GM21825 (cell line): ENCODE results near the gene TRIM69.
A peak's percentile ranks its signal among the peaks of the same experiment; 100 is the strongest.
"Not testable (repeated sequence)": the region's sequence is repeated elsewhere in the genome, so short reads cannot be mapped to it uniquely, and the experiment has no call there.

ENCODE experiments used
- ATAC-seq: cut with Tn5 transposase; IDR thresholded peaks from one replicate; pipeline ENCODE4 v1.9.1; 2021; ENCODE audit warnings: mild to moderate bottlenecking, moderate library complexity; ENCODE audit not compliant: unreplicated experiment

The TRIM69 gene, protein sequence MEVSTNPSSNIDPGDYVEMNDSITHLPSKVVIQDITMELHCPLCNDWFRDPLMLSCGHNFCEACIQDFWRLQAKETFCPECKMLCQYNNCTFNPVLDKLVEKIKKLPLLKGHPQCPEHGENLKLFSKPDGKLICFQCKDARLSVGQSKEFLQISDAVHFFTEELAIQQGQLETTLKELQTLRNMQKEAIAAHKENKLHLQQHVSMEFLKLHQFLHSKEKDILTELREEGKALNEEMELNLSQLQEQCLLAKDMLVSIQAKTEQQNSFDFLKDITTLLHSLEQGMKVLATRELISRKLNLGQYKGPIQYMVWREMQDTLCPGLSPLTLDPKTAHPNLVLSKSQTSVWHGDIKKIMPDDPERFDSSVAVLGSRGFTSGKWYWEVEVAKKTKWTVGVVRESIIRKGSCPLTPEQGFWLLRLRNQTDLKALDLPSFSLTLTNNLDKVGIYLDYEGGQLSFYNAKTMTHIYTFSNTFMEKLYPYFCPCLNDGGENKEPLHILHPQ

DNA sequence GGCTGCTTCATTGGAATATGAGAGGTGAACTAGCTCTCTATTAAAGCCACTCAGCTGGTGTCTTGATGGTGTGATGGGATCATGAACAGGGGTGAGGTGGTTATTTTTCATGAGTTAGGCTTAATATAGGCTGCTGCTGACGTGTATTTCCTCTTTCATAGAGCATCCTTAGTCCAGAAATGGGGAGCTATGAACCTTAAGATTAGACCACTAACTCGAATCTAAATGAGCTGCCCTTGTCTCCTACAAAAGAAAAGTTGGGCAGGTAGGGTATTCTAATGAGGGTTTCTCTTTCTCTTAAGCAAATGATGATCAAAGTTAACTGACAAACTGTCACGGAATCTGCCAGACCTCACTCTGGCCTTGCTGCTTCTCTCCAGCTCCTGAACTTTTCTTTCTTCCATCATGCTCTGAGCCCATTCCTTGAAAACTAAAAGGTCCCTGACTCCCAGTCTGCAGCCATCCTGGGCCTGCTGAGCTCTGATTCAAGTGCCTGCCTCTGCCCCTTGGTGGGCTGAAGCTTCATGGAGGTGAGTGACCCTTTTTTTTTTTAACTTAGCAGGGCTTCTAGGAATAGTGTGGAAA, at the start of gene TRIM69:
TRIM69 (plus strand) TSS at position 348 of the 585 bp plus-strand sequence; CDS start at position 525, 177 bp downstream.
- no peak for ATAC-seq

- ATAC-seq, result not testable (repeated sequence)
These were observed 47.0 kb upstream of the TRIM69 start for GRCh38 chr15:44689318-44689717.

DNA sequence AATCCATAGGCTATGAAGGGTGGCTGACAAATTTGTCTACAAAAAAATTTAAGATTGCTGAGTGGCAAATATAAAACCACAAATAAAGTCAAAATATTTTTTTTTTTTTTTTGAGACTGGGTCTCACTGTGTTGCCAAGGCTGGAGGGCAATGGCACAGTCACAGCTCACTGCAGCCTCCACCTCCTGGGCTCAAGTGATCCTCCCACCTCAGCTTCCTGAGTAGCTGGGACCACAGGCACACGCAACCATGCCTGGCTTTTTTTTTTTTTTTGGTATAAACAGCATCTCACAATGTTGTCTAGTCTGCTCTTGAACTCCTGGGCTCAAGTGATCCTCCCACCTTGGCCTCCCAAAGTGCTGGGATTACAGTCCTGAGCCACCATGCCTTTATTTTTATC, 46.1 kb upstream of the TRIM69 start:
- not testable (repeated sequence) for ATAC-seq

GRCh38 chr15:44692659-44693058, 43.7 kb upstream of the TRIM69 start:
- ATAC-seq, result no peak

DNA sequence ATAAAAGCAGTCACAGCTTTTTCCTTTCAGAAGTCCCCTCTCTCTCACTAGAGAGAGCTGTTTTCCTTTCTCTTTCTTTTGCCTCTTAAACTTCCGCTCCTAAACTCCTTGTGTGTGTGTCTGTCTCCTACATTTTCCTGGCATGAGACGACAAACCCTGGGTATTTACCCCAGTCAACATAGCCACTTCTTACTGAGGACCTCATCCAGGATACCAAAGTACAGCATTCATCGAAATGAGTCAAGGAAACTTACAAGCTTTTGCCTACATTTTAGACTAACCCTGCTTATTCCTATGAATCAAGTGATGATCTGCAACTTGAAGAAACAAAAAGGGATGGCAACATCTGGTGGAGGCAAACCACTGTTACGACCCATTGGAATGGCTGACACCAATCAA, 41.9 kb upstream of the TRIM69 start:
- no peak for ATAC-seq

GRCh38 chr15:44695294-44695693, 41.0 kb upstream of the TRIM69 start:
- ATAC-seq, result no peak

DNA sequence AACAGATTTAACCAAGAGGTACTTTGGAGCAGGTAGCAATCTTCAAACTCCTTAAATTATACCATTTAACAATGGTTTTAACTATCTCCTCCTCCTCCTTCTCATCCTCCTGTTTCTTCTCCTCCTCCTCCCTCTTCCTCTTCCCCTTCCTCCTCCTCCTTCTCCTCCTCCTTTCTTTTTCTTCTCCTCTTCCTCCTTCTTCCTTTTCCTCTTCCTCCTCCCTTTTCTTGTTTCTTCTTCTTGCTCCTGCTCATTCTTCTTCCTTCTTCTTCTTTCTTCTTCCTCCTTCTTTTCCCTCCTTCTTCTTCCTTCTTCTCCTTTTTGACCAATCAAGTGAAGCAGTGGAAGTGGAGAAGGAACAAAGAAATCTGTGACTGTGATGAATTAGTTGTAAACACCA, 39.3 kb upstream of the TRIM69 start:
- no peak for ATAC-seq

GRCh38 chr15:44698641-44699040, 37.7 kb upstream of the TRIM69 start:
- ATAC-seq, result no peak

DNA sequence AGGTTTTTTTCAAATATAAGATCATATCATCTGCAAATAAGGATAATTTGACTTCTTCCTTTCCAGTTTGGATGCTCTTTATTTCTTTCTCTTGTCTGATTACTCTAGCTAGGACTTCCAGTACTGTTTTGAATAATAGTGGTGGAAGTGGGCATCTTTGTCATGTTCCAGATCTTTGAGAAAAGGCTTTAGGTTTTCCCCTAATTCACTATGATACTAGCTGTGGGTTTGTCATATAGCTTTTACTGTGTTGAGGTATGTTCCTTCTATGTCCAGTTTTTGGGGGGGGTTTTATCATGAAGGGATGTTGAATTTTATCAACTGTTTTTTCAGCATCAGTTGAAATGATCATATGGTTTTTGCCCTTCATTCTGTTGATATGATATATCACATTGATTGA, 35.7 kb upstream of the TRIM69 start:
- not testable (repeated sequence) for ATAC-seq

GRCh38 chr15:44705986-44706385, 30.3 kb upstream of the TRIM69 start:
- no peak for ATAC-seq

DNA sequence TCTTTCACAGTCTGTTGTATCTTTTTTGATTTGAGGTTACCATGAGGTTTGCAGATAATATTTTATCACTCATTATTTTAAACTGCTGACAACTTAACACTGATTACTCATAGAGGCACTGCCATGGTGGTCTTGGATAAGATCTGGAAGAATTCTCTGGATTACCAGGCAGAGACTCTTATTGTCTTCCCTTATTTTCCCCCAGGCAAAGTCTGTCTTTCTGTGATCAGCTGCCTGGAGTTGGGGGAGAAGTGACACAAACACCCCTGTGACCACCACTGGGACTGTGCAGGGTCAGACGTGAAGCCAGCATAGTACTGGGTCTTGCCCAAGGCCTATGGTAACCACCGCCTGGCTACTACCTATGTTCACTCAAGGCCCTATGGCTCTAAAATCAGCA, 29.9 kb upstream of the TRIM69 start:
- ATAC-seq, result no peak

DNA sequence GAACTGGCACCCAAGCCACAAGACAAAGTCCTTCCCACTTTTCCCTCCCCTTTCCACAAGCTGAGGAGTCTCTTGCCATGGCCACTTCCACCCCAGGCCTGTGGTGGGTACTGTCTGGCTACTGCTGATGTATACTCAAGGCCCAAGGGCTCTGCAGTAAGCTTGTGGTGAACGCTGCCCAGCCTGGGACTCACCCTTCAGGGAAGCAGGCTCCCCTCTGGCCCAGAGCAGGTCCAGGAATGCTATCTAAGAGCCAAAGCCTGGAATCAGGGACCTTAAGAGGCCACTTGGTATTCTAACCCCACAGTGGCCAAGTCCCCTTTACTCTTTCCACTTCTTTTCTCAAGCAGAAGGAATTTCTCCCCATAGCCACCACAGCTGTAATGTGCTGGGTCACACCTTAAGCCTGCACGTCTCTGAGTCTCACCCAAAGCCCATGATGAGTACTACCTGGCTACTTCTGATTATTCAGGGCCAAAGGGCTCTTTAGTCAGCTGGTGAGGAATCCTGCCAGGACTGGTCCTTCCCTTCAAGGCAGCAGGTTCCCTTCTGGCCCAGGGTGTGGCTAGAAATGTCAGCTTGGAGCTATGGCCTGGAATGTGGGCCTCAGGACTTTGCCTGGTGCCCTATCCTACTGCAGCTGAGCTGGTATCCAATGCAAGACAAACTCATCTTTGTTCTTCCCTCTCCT, 29.2 kb upstream of the TRIM69 start:
- ATAC-seq, result no peak

DNA sequence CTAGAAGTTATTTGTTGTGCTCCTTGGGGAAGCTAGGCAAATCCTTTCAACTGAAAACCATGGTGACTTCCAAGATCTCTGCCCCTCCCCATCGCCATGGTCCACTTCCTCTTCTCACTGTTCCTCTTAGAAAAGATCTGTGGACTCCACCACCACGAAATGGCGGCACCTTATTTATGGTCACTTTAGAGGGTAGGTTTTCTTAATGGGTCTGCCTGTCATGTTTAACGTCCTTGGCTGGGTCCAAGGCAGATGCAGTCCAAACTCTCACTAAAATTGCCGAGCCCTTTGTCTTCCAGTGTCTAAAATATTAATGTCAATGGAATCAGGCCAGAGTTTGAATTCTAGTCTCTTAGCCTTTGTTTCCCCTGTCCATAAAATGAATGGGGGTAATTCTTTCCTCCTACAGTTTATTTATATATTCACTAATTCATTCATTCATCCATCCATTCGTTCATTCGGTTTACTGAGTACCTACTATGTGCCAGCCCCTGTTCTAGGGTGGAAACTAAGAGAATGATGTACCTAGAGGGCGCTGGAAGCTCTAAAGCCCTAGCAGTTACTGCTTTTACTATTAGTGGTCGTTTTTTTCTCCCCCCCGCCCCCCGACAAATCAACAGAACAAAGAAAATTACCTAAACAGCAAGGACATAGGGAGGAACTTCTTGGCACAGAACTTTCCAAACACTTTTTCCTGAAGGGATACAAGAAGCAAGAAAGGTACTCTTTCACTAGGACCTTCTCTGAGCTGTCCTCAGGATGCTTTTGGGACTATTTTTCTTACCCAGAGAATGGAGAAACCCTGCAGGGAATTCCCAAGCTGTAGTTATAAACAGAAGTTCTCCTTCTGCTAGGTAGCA, 25.9 kb upstream of the TRIM69 start:
- ATAC-seq, result peak; percentile 26

- ATAC-seq, result peak; percentile 68
These were observed 25.1 kb upstream of the TRIM69 start, which contains the start of the genes B2M and PATL2 for GRCh38 chr15:44711096-44711742. Gene B2M, plus strand, starts transcription at chr15:44711517. Its CDS starts 30 bp downstream, at chr15:44711547. Gene PATL2, minus strand, starts transcription at chr15:44711323. Its CDS starts 34,833 bp downstream, at chr15:44676490.

GRCh38 chr15:44711743-44712345, 24.5 kb upstream of the TRIM69 start:
- ATAC-seq, result peak; percentile 8

DNA sequence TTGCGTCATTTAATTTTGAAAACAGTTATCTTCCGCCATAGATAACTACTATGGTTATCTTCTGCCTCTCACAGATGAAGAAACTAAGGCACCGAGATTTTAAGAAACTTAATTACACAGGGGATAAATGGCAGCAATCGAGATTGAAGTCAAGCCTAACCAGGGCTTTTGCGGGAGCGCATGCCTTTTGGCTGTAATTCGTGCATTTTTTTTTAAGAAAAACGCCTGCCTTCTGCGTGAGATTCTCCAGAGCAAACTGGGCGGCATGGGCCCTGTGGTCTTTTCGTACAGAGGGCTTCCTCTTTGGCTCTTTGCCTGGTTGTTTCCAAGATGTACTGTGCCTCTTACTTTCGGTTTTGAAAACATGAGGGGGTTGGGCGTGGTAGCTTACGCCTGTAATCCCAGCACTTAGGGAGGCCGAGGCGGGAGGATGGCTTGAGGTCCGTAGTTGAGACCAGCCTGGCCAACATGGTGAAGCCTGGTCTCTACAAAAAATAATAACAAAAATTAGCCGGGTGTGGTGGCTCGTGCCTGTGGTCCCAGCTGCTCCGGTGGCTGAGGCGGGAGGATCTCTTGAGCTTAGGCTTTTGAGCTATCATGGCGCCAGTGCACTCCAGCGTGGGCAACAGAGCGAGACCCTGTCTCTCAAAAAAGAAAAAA, 23.9 kb upstream of the TRIM69 start:
- no peak for ATAC-seq

DNA sequence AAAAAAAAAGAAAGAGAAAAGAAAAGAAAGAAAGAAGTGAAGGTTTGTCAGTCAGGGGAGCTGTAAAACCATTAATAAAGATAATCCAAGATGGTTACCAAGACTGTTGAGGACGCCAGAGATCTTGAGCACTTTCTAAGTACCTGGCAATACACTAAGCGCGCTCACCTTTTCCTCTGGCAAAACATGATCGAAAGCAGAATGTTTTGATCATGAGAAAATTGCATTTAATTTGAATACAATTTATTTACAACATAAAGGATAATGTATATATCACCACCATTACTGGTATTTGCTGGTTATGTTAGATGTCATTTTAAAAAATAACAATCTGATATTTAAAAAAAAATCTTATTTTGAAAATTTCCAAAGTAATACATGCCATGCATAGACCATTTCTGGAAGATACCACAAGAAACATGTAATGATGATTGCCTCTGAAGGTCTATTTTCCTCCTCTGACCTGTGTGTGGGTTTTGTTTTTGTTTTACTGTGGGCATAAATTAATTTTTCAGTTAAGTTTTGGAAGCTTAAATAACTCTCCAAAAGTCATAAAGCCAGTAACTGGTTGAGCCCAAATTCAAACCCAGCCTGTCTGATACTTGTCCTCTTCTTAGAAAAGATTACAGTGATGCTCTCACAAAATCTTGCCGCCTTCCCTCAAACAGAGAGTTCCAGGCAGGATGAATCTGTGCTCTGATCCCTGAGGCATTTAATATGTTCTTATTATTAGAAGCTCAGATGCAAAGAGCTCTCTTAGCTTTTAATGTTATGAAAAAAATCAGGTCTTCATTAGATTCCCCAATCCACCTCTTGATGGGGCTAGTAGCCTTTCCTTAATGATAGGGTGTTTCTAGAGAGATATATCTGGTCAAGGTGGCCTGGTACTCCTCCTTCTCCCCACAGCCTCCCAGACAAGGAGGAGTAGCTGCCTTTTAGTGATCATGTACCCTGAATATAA, 23.0 kb upstream of the TRIM69 start:
- no peak for ATAC-seq
